ENCODE results near the gene NKAPD1. TPM values are rescaled to one million over a fixed set of nuclear protein-coding genes. Genes with fewer than 3 reads are reported as not detected.
A peak's percentile ranks its signal among the peaks of the same experiment; 100 is the strongest.

The NKAPD1 gene
- total and polyA plus RNA-seq, 9 of the 15 experiments (the other 6 are each of a cell fraction or from before 2014, with no cell fraction given) = 14.1 to 73.5 (median 29.3) TPM

DNA sequence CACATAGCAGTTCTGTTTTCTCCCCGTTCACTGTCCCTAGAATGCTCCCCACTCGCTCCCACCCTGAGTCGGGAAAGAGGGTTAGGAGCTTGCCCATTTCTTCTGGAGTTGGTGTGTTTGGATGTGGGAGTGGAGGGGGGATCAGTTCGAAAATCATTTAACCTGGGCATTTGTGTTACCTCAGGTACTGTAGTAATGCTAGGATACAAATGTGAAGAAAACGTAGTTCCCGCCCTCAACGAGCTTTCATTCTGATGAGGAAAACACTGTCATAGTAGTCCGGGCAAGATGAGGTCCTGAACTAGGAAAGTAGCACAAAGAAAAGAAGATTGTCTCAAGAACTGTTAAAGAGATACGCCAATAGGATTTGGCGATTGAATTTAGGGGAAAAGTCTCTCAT lies 13.1 kb downstream of the NKAPD1 start:
- peak overlapping the region; percentile 84 for H3K27ac ChIP-seq (ENCODE audit: extremely low read depth, low read depth, low read length)
- POLR2A ChIA-PET = interaction anchor here (0.6 to 1.7 kb wide), 5 partner anchors 10 to 193 kb away, joined by 3 to 9 read pairs (median 4); no protein-coding TSS in a partner anchor

More for the DNA sequence above, 13.1 kb downstream of the NKAPD1 start:
- peak overlapping the region; percentile 93 to 98 for H3K9ac ChIP-seq (ENCODE audit: insufficient read depth in 1 of 2, low read depth in 2 of 2, low read length in 2 of 2)
- no peaks in the 10 kb centered on the region for H3K9me1 ChIP-seq (ENCODE audit: control insufficient read depth, insufficient read depth, low read length)
- no peaks in the 10 kb centered on the region for H3K27me3 ChIP-seq (ENCODE audit: control insufficient read depth in 2 of 2, insufficient read depth in 2 of 2, low read length in 2 of 2)
- H3K79me2 ChIP-seq (ENCODE audit: control insufficient read depth, insufficient read depth, low read length) = peaks cover 77% of the 10 kb centered on the region
- intact Hi-C loops (cut with micrococcal nuclease) = loop anchor here (5.0 kb wide), 2 partner anchors 155 to 210 kb away; partner anchors contain the start of genes CFAP68 and FDXACB1
- FAIRE-seq (no peak), ATAC-seq (peak; percentile 3), DNase-seq (ENCODE audit: extremely low read depth in 1 of 4, low spot score in 3 of 4) (peak in 2 of 4 experiments; percentile 19 to 21)
- CTCF ChIA-PET (ENCODE audit: low intra/inter-chr PET ratio) = no interaction called here
- H3K4me2 ChIP-seq (ENCODE audit: insufficient read depth, low read length) = peak overlapping the region; percentile 100
- TF ChIP-seq FOXJ3 (CRISPR knock-in tag; IDR thresholded peaks at IDR 0.05) (no peak), NR2C2 (CRISPR knock-in tag; IDR thresholded peaks at IDR 0.05) (no peak), NR2C2 (tag; IDR thresholded peaks at IDR 0.05) (peak; percentile 11; the same call in 1 of the 2 replicates), ZNF224 (CRISPR knock-in tag; IDR thresholded peaks at IDR 0.05) (peak; percentile 23; the same call in 1 of the 2 replicates), POLR2AphosphoS5 (IDR thresholded peaks at IDR 0.05; ENCODE audit: control insufficient read depth, insufficient read depth, low read depth, low read length) (no peak), ZFPM2 (CRISPR knock-in tag; IDR thresholded peaks at IDR 0.05) (no peak), TRIM24 (IDR thresholded peaks at IDR 0.05) (0 out of 4 replicates have a peak, but pooled peaks of 1 of the 2 experiments have one; percentile 32), FOXJ2 (tag; IDR thresholded peaks at IDR 0.05) (0 out of 2 replicates have a peak, but pooled peaks have one; percentile 5), MIER1 (IDR thresholded peaks at IDR 0.05; ENCODE audit: low read depth) (0 out of 2 replicates have a peak, but pooled peaks have one; percentile 46), HNRNPL (IDR thresholded peaks at IDR 0.05; ENCODE audit: low read depth, low read length) (no peak), TGIF2 (CRISPR knock-in tag; IDR thresholded peaks at IDR 0.05) (0 out of 2 replicates have a peak, but pooled peaks have one; percentile 27), FOXP1 (CRISPR knock-in tag; IDR thresholded peaks at IDR 0.05) (no peak), ZNF316 (IDR thresholded peaks at IDR 0.05) (peak; percentile 73)
- TF ChIP-seq, protein P1, sequence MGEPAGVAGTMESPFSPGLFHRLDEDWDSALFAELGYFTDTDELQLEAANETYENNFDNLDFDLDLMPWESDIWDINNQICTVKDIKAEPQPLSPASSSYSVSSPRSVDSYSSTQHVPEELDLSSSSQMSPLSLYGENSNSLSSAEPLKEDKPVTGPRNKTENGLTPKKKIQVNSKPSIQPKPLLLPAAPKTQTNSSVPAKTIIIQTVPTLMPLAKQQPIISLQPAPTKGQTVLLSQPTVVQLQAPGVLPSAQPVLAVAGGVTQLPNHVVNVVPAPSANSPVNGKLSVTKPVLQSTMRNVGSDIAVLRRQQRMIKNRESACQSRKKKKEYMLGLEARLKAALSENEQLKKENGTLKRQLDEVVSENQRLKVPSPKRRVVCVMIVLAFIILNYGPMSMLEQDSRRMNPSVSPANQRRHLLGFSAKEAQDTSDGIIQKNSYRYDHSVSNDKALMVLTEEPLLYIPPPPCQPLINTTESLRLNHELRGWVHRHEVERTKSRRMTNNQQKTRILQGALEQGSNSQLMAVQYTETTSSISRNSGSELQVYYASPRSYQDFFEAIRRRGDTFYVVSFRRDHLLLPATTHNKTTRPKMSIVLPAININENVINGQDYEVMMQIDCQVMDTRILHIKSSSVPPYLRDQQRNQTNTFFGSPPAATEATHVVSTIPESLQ (CRISPR knock-in tag; IDR thresholded peaks at IDR 0.05) = 0 out of 2 replicates have a peak, but pooled peaks have one; percentile 26
- TF ChIP-seq, protein P2, sequence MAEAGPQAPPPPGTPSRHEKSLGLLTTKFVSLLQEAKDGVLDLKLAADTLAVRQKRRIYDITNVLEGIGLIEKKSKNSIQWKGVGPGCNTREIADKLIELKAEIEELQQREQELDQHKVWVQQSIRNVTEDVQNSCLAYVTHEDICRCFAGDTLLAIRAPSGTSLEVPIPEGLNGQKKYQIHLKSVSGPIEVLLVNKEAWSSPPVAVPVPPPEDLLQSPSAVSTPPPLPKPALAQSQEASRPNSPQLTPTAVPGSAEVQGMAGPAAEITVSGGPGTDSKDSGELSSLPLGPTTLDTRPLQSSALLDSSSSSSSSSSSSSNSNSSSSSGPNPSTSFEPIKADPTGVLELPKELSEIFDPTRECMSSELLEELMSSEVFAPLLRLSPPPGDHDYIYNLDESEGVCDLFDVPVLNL (CRISPR knock-in tag; IDR thresholded peaks at IDR 0.05; ENCODE audit: low read depth) = 0 out of 2 replicates have a peak, but pooled peaks have one; percentile 10
- TF ChIP-seq, protein P3, sequence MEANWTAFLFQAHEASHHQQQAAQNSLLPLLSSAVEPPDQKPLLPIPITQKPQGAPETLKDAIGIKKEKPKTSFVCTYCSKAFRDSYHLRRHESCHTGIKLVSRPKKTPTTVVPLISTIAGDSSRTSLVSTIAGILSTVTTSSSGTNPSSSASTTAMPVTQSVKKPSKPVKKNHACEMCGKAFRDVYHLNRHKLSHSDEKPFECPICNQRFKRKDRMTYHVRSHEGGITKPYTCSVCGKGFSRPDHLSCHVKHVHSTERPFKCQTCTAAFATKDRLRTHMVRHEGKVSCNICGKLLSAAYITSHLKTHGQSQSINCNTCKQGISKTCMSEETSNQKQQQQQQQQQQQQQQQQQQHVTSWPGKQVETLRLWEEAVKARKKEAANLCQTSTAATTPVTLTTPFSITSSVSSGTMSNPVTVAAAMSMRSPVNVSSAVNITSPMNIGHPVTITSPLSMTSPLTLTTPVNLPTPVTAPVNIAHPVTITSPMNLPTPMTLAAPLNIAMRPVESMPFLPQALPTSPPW (CRISPR knock-in tag; IDR thresholded peaks at IDR 0.05) = no peak
- TF ChIP-seq, protein P4, sequence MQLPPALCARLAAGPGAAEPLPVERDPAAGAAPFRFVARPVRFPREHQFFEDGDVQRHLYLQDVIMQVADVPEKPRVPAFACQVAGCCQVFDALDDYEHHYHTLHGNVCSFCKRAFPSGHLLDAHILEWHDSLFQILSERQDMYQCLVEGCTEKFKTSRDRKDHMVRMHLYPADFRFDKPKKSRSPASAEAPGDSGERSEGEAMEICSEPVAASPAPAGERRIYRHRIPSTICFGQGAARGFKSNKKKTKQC (CRISPR knock-in tag; IDR thresholded peaks at IDR 0.05) = no peak
- 0 out of 2 replicates have a peak, but pooled peaks cover 3% of the 10 kb centered on the region for H3K9me3 ChIP-seq (replicated peaks; ENCODE audit: control insufficient read depth, insufficient read depth, low read depth, low read length)
- H3K4me1 ChIP-seq (replicated peaks in 1 of 2; ENCODE audit: control insufficient read depth in 2 of 2, insufficient read depth in 2 of 2, low read length in 2 of 2) = peaks cover 0 to 19% of the 10 kb centered on the region in 2 experiments; a peak in 3 of 5 replicates
- H4K20me1 ChIP-seq (replicated peaks; ENCODE audit: control insufficient read depth, insufficient read depth, low read length) = no peaks in the 10 kb centered on the region
- WGBS (ENCODE audit: insufficient coverage, low coverage, missing lambda C conversion rate) = 11% methylated on average over 10 of the region's 10 CpGs
- H2AFZ ChIP-seq (ENCODE audit: low read depth, low read length) = peak overlapping the region; percentile 95
- BruUV-seq (replicated peaks) = TSS peak; percentile 54
- peak overlapping the region; percentile 84 for H3K4me3 ChIP-seq
- in situ Hi-C loops (cut with MboI) = no loop called here
- peaks cover 89% of the 10 kb centered on the region for H3K36me3 ChIP-seq (ENCODE audit: control insufficient read depth, insufficient read depth, low read length)
